Brain microvascular endothelial cell (primary cell): Measurements from ENCODE around the gene PCDH12.

Experiments
- DNase-seq: peaks from one replicate; pipeline ENCODE4 v3.0.0-alpha.2; 2020
- H3K27ac ChIP-seq: fragments of 250-450 bp; sonication (Bioruptor Pico); 2 replicates; pipeline ENCODE4 v1.5.1; 2020; ENCODE audit warnings: mild to moderate bottlenecking, moderate library complexity
- H3K27me3 ChIP-seq: fragments of 250-450 bp; sonication (Bioruptor Pico); replicated peaks from 2 replicates; pipeline ENCODE4 v1.5.1; 2020; ENCODE audit warnings: mild to moderate bottlenecking
- H3K36me3 ChIP-seq: fragments of 250-450 bp; sonication (Bioruptor Pico); replicated peaks from 2 replicates; pipeline ENCODE4 v1.5.1; 2020; ENCODE audit warnings: mild to moderate bottlenecking
- H3K4me3 ChIP-seq: 2 replicates; pipeline ENCODE4 v1.5.1; 2011; ENCODE audit warnings: low read depth, mild to moderate bottlenecking, control low read depth, low read length, moderate library complexity
- in situ Hi-C: cut with HindIII; loops from 2 replicates; pipeline ENCODE4 v1.10.0; 2017; ENCODE audit warnings: low sequenced_read_pairs, low pct_ligation_motif_present
- TF ChIP-seq, protein P1 (sequence below): IDR thresholded peaks from 2 replicates; pipeline ENCODE4 v1.5.1; 2011; ENCODE audit warnings: low read depth, mild to moderate bottlenecking, moderate library complexity, low read length, control low read depth, inconsistent platforms; ENCODE audit errors: missing control alignments

The PCDH12 gene

DNA sequence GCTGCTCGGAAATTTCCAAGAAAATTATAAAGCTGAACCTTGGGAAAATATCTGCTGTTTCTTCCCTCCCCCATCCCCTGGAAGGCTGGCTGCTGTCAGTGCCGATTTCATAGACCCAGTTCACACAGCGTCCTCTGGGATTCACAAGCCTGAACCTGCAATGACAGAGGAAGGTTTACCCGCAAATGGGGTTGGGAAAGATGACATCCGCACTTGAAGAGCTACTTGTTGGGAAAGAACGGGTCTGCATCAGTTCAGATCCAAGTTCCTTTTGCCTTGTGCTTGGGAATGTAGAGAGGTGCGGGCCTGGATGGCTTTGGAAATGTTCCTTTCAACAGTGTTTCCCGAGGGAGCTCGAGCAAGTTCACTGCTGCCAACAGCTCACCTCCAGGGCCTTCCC, 13.9 kb downstream of the PCDH12 start:
- in situ Hi-C loops = no loop called here
- TF ChIP-seq, protein P1, sequence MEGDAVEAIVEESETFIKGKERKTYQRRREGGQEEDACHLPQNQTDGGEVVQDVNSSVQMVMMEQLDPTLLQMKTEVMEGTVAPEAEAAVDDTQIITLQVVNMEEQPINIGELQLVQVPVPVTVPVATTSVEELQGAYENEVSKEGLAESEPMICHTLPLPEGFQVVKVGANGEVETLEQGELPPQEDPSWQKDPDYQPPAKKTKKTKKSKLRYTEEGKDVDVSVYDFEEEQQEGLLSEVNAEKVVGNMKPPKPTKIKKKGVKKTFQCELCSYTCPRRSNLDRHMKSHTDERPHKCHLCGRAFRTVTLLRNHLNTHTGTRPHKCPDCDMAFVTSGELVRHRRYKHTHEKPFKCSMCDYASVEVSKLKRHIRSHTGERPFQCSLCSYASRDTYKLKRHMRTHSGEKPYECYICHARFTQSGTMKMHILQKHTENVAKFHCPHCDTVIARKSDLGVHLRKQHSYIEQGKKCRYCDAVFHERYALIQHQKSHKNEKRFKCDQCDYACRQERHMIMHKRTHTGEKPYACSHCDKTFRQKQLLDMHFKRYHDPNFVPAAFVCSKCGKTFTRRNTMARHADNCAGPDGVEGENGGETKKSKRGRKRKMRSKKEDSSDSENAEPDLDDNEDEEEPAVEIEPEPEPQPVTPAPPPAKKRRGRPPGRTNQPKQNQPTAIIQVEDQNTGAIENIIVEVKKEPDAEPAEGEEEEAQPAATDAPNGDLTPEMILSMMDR = no peak
- no peak for DNase-seq
- H3K4me3 ChIP-seq = no peak overlapping the region
- H3K36me3 ChIP-seq = peaks cover 7% of the 10 kb centered on the region
- H3K27me3 ChIP-seq = no peaks in the 10 kb centered on the region
- no peak overlapping the region for H3K27ac ChIP-seq

- in situ Hi-C loops = no loop called here
- Histone ChIP-seq H3K27me3 (no peaks in the 10 kb centered on the region), H3K36me3 (peaks cover 12% of the 10 kb centered on the region), H3K27ac (no peak overlapping the region), H3K4me3 (no peak overlapping the region)
- TF ChIP-seq, protein P1 = no peak
- no peak for DNase-seq
Measured at GRCh38 chr5:141942185-141942857, 15.7 kb downstream of the PCDH12 start.

DNA sequence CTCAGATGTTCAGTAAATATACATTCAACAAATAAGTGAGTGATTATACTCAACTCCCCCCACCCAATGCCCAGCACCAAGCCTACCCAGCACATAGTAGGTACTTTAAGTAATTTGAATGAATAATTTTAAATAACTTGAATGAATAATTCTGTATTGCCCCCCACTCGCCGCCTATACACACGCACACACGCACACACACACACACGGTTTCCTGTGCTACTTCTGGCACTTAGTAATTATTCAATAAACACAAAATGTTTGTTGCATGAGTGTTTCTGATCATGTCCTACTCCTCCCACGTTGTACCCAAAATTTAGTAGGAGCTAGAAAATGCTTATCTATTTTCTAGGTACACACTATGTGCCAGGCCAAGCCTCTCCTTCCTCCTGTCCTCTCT, 16.2 kb downstream of the PCDH12 start:
- Histone ChIP-seq H3K27ac (no peak overlapping the region), H3K27me3 (no peaks in the 10 kb centered on the region), H3K36me3 (peaks cover 18% of the 10 kb centered on the region), H3K4me3 (no peak overlapping the region)
- no peak for DNase-seq
- in situ Hi-C loops = no loop called here
- TF ChIP-seq, protein P1 = no peak

DNA sequence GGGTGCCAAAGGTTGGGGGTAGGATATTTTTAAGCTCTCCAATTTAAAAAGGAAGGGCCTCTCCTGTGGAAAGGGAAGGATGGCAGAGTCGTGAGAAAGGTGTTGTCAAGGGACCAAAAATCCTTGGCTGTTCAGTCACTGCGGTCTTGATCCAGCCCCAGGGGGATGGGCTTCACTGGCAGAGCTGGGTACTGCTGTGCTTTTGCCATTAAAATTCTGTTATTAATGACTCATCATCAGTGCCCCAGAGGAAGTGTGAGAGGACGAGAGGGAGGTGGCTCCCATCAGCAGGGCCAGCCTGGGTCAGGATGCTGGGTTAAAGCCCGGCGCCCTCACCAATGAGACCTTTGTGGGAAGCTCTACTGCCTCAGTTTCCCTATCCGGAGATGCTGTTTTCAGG, 16.7 kb downstream of the PCDH12 start:
- Histone ChIP-seq H3K4me3 (no peak overlapping the region), H3K27ac (no peak overlapping the region), H3K27me3 (no peaks in the 10 kb centered on the region), H3K36me3 (peaks cover 22% of the 10 kb centered on the region)
- TF ChIP-seq, protein P1 = no peak
- in situ Hi-C loops = no loop called here
- DNase-seq = peak; percentile 9

- peaks cover 28% of the 10 kb centered on the region for H3K36me3 ChIP-seq
- no peak overlapping the region for H3K27ac ChIP-seq
- in situ Hi-C loops = no loop called here
- peak; percentile 43 for DNase-seq
- H3K4me3 ChIP-seq = no peak overlapping the region
- TF ChIP-seq, protein P1 = peak; percentile 51
- H3K27me3 ChIP-seq = no peaks in the 10 kb centered on the region
Measured at GRCh38 chr5:141940695-141941271, 17.2 kb downstream of the PCDH12 start.
